HepG2 (cell line): ENCODE results near the gene CASZ1. TPM values are rescaled to one million over a fixed set of nuclear protein-coding genes. Genes with fewer than 3 reads are reported as not detected.

Experiments
- CREM ChIP-seq, 2 experiments: sonication (generic) in 1 of 2; formaldehyde crosslinking in 1 of 2; IDR thresholded peaks; 2 replicates each; pipeline versions ENCODE4 v1.4.0 to v1.6.1; 2016 to 2020; ENCODE audit warnings: antibody characterized with exemption in 1 of 2, mild to moderate bottlenecking in 1 of 2, missing genetic modification reagents in 1 of 2
- RAD21 ChIP-seq: fragments of 450-650 bp; formaldehyde crosslinking; IDR thresholded peaks from 2 replicates; pipeline ENCODE4 v1.5.0; 2020; ENCODE audit warnings: mild to moderate bottlenecking
- ZNF263 ChIP-seq: sonication (generic); formaldehyde crosslinking; IDR thresholded peaks from 2 replicates; pipeline ENCODE4 v1.4.0; 2020; ENCODE audit warnings: missing genetic modification reagents
- ZNF30 ChIP-seq: sonication (generic); formaldehyde crosslinking; IDR thresholded peaks from 2 replicates; pipeline ENCODE4 v1.5.0; 2020; ENCODE audit warnings: mild to moderate bottlenecking, missing genetic modification reagents
- polyA plus RNA-seq, 8 experiments: library from polyadenylated mRNA; depleted of rRNA in 3 of 8; stranded (reverse) in 7 of 8; unstranded in 1 of 8; fragments of >200 nt; fragmentation: Illumina TruSeq in 4 of 8; extraction: Trizol in 4 of 8; gene quantifications; 2 replicates each; pipeline versions ENCODE4 v1.2.1 to v1.2.3, GENCODE V29; 2011 to 2016; ENCODE audit warnings: low read depth in 4 of 8, missing spikeins in 1 of 8, mixed read lengths in 1 of 8; ENCODE audit not compliant: insufficient read depth in 1 of 8
- total RNA-seq, 5 experiments: library from RNA; depleted of rRNA; stranded (reverse); fragments of >200 nt; fragmentation: Illumina TruSeq; extraction: Trizol; gene quantifications; 2 replicates each; pipeline ENCODE4 v1.2.3, GENCODE V29; 2016; ENCODE audit warnings: low read depth in 1 of 5
- TF ChIP-seq, protein P1 (sequence below): sonication (generic); formaldehyde crosslinking; IDR thresholded peaks from 2 replicates; pipeline ENCODE4 v1.4.0; 2020; ENCODE audit warnings: missing genetic modification reagents
- TF ChIP-seq, protein P2 (sequence below): sonication (generic); formaldehyde crosslinking; IDR thresholded peaks from 2 replicates; pipeline ENCODE4 v1.5.0; 2020; ENCODE audit warnings: mild to moderate bottlenecking, missing genetic modification reagents, moderate library complexity
- TF ChIP-seq, protein P3 (sequence below): sonication (generic); formaldehyde crosslinking; IDR thresholded peaks from 2 replicates; pipeline ENCODE4 v1.8.0; 2022; ENCODE audit warnings: mild to moderate bottlenecking, missing genetic modification reagents
- TF ChIP-seq, protein P4 (sequence below): sonication (generic); formaldehyde crosslinking; IDR thresholded peaks from 2 replicates; pipeline ENCODE4 v1.4.0; 2020; ENCODE audit warnings: missing genetic modification reagents, mild to moderate bottlenecking, borderline replicate concordance

CASZ1 gene
- total and polyA plus RNA-seq, 2 of the 13 experiments (the other 11 are each of a cell fraction or from before 2014, with no cell fraction given) = 1.9 to 3.7 TPM

DNA sequence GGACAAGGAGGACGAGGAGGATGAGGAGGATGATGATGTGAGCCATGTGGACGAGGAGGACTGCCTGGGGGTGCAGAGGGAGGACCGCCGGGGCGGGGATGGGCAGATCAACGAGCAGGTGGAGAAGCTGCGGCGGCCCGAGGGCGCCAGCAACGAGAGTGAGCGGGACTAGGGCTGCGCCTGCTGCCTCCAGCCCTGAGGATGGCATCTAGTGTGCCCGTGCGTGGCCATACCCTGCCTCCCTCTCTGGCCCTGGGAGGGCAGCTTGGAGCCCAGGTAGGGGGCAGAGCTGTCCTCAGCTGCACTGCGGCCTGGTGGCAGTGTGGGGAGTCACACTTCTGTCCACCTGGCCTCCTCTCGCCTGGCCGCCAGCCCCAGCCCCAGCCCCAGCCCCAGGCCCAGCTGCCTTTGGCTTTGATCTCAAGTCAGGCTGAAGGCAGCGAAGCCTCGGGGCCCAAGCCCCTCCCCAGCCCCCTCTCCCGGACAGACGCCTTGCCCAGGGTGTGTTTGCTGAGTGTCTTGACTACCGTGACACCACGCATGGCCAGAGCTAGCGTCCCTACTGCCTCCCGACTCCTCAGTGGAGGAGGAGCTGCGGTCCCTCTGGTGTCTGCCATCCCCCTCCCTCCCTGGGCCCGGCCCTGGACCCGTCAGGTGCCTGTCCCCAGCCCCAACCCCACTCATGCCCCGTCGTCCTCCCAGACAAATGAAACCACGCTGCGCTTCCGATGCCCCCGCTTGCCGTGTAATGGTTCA, 166.5 kb downstream of the CASZ1 start (continued):
- TF ChIP-seq CREM (IDR thresholded peaks at IDR 0.05) (no peak), CREM (CRISPR knock-in tag; IDR thresholded peaks at IDR 0.05) (no peak), RAD21 (0 out of 2 replicates have a peak, but pooled peaks have one; percentile 25), ZNF30 (no peak), ZNF263 (CRISPR knock-in tag) (peak; percentile 78)
- TF ChIP-seq, protein P1, sequence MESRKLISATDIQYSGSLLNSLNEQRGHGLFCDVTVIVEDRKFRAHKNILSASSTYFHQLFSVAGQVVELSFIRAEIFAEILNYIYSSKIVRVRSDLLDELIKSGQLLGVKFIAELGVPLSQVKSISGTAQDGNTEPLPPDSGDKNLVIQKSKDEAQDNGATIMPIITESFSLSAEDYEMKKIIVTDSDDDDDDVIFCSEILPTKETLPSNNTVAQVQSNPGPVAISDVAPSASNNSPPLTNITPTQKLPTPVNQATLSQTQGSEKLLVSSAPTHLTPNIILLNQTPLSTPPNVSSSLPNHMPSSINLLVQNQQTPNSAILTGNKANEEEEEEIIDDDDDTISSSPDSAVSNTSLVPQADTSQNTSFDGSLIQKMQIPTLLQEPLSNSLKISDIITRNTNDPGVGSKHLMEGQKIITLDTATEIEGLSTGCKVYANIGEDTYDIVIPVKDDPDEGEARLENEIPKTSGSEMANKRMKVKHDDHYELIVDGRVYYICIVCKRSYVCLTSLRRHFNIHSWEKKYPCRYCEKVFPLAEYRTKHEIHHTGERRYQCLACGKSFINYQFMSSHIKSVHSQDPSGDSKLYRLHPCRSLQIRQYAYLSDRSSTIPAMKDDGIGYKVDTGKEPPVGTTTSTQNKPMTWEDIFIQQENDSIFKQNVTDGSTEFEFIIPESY = peak; percentile 21; the same call in 1 of the 2 replicates
- TF ChIP-seq, protein P2, sequence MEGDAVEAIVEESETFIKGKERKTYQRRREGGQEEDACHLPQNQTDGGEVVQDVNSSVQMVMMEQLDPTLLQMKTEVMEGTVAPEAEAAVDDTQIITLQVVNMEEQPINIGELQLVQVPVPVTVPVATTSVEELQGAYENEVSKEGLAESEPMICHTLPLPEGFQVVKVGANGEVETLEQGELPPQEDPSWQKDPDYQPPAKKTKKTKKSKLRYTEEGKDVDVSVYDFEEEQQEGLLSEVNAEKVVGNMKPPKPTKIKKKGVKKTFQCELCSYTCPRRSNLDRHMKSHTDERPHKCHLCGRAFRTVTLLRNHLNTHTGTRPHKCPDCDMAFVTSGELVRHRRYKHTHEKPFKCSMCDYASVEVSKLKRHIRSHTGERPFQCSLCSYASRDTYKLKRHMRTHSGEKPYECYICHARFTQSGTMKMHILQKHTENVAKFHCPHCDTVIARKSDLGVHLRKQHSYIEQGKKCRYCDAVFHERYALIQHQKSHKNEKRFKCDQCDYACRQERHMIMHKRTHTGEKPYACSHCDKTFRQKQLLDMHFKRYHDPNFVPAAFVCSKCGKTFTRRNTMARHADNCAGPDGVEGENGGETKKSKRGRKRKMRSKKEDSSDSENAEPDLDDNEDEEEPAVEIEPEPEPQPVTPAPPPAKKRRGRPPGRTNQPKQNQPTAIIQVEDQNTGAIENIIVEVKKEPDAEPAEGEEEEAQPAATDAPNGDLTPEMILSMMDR (CRISPR knock-in tag) = peak; percentile 32
- TF ChIP-seq, protein P3, sequence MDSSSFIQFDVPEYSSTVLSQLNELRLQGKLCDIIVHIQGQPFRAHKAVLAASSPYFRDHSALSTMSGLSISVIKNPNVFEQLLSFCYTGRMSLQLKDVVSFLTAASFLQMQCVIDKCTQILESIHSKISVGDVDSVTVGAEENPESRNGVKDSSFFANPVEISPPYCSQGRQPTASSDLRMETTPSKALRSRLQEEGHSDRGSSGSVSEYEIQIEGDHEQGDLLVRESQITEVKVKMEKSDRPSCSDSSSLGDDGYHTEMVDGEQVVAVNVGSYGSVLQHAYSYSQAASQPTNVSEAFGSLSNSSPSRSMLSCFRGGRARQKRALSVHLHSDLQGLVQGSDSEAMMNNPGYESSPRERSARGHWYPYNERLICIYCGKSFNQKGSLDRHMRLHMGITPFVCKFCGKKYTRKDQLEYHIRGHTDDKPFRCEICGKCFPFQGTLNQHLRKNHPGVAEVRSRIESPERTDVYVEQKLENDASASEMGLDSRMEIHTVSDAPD (CRISPR knock-in tag) = no peak
- TF ChIP-seq, protein P4, sequence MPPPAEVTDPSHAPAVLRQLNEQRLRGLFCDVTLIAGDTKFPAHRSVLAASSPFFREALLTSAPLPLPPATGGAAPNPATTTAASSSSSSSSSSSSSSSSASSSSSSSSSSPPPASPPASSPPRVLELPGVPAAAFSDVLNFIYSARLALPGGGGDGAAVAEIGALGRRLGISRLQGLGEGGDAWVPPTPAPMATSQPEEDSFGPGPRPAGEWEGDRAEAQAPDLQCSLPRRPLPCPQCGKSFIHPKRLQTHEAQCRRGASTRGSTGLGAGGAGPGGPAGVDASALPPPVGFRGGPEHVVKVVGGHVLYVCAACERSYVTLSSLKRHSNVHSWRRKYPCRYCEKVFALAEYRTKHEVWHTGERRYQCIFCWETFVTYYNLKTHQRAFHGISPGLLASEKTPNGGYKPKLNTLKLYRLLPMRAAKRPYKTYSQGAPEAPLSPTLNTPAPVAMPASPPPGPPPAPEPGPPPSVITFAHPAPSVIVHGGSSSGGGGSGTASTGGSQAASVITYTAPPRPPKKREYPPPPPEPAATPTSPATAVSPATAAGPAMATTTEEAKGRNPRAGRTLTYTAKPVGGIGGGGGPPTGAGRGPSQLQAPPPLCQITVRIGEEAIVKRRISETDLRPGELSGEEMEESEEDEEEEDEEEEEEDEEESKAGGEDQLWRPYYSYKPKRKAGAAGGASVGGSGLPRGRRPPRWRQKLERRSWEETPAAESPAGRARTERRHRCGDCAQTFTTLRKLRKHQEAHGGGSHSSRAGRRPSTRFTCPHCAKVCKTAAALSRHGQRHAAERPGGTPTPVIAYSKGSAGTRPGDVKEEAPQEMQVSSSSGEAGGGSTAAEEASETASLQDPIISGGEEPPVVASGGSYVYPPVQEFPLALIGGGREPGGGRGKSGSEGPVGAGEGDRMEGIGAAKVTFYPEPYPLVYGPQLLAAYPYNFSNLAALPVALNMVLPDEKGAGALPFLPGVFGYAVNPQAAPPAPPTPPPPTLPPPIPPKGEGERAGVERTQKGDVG = no peak
- TF ChIP-seq, all 625 proteins: peak for 5
